Neural cell (in vitro differentiated cells): ENCODE data around the gene SLC12A4. TPM values are rescaled to one million over a fixed set of nuclear protein-coding genes. Genes with fewer than 3 reads are reported as not detected.
"Not testable (repeated sequence)": the region's sequence is repeated elsewhere in the genome, so short reads cannot be mapped to it uniquely, and the experiment has no call there.

Source experiments
- H2AFZ ChIP-seq: fragments of 200-600, 300-800 bp; sonication (generic), shearing (Covaris generic); 2 replicates; pipeline ENCODE4 v1.6.0; 2014; ENCODE audit warnings: low read depth, mild to moderate bottlenecking, antibody characterized with exemption, low read length, moderate library complexity
- H3F3A ChIP-seq: fragments of 200-600 bp; shearing (Covaris generic); 2 replicates; pipeline ENCODE4 v1.6.1; 2016; ENCODE audit warnings: mild to moderate bottlenecking, moderate library complexity, mixed read lengths, antibody characterized with exemption, low read length; ENCODE audit not compliant: insufficient read depth, poor library complexity, severe bottlenecking
- H3K27ac ChIP-seq: fragments of 200-600, 300-800 bp; sonication (generic), shearing (Covaris generic); 2 replicates; pipeline ENCODE4 v1.5.1; 2014; ENCODE audit warnings: mild to moderate bottlenecking, low read length, moderate library complexity
- H3K27me3 ChIP-seq: fragments of 300-800, 200-600 bp; sonication (generic), shearing (Covaris generic); 2 replicates; pipeline ENCODE4 v1.6.0; 2014; ENCODE audit warnings: mild to moderate bottlenecking, low read depth, low read length, moderate library complexity; ENCODE audit not compliant: insufficient read depth
- H3K36me3 ChIP-seq: fragments of 300-800, 200-600 bp; sonication (generic), shearing (Covaris generic); 2 replicates; pipeline ENCODE4 v1.5.1; 2014; ENCODE audit warnings: mild to moderate bottlenecking, antibody characterized with exemption, low read length, moderate library complexity; ENCODE audit not compliant: insufficient read depth
- H3K4me2 ChIP-seq: fragments of 300-800, 200-600 bp; sonication (generic), shearing (Covaris generic); 2 replicates; pipeline ENCODE4 v1.6.0; 2014; ENCODE audit warnings: mild to moderate bottlenecking, low read length
- H3K4me3 ChIP-seq: fragments of 300-800, 200-600 bp; sonication (generic), shearing (Covaris generic); 2 replicates; pipeline ENCODE4 v1.5.1; 2014; ENCODE audit warnings: mild to moderate bottlenecking, low read length, moderate library complexity
- H3K79me2 ChIP-seq: fragments of 200-600 bp; shearing (Covaris generic); replicated peaks from 2 replicates; pipeline ENCODE4 v1.6.0; 2014; ENCODE audit warnings: mild to moderate bottlenecking, low read length, moderate library complexity; ENCODE audit not compliant: insufficient read depth
- H3K9ac ChIP-seq: fragments of 300-800, 200-600 bp; sonication (generic), shearing (Covaris generic); 2 replicates; pipeline ENCODE4 v1.6.1; 2016; ENCODE audit warnings: mild to moderate bottlenecking, low read length, mixed read lengths
- H3K9me2 ChIP-seq: fragments of 200-600 bp; shearing (Covaris generic); 2 replicates; pipeline ENCODE4 v1.6.1; 2016; ENCODE audit warnings: mild to moderate bottlenecking, low read length, mixed read lengths; ENCODE audit not compliant: insufficient read depth
- H3K9me3 ChIP-seq: fragments of 200-600, 300-800 bp; sonication (generic), shearing (Covaris generic); 2 replicates; pipeline ENCODE4 v1.6.1; 2016; ENCODE audit warnings: mild to moderate bottlenecking, mixed run types, low read length, moderate library complexity, mixed read lengths
- H4K20me1 ChIP-seq: fragments of 200-600 bp; shearing (Covaris generic); 2 replicates; pipeline ENCODE4 v1.6.1; 2016; ENCODE audit warnings: mild to moderate bottlenecking, mixed run types; ENCODE audit not compliant: insufficient read depth
- EP300 ChIP-seq: fragments of 450-650 bp; conservative IDR thresholded peaks from 2 replicates; pipeline ENCODE4 v1.6.1; 2014; ENCODE audit warnings: antibody characterized with exemption, mild to moderate bottlenecking, moderate library complexity; ENCODE audit not compliant: poor library complexity, severe bottlenecking
- EZH2 ChIP-seq: fragments of 200-600, 300-800 bp; shearing (Covaris generic), sonication (generic); IDR thresholded peaks from 2 replicates; pipeline ENCODE4 v1.6.1; 2014; ENCODE audit warnings: antibody characterized with exemption, low read length, borderline replicate concordance, mild to moderate bottlenecking; ENCODE audit not compliant: insufficient read depth, poor library complexity, severe bottlenecking
- MXI1 ChIP-seq: fragments of 450-650 bp; conservative IDR thresholded peaks from 2 replicates; pipeline ENCODE4 v1.6.1; 2014; ENCODE audit warnings: antibody characterized with exemption, mild to moderate bottlenecking; ENCODE audit not compliant: poor library complexity, severe bottlenecking
- POLR2AphosphoS5 ChIP-seq: IDR thresholded peaks from 2 replicates; pipeline ENCODE4 v1.6.1; 2012
- RAD21 ChIP-seq: fragments of 450-650 bp; conservative IDR thresholded peaks from 2 replicates; pipeline ENCODE4 v1.6.1; 2014; ENCODE audit warnings: antibody characterized with exemption, mild to moderate bottlenecking, moderate library complexity
- SMC3 ChIP-seq: fragments of 450-650 bp; conservative IDR thresholded peaks from 2 replicates; pipeline ENCODE4 v1.6.1; 2014; ENCODE audit warnings: antibody characterized with exemption, mild to moderate bottlenecking, moderate library complexity; ENCODE audit not compliant: poor library complexity
- TAF1 ChIP-seq: IDR thresholded peaks from 2 replicates; pipeline ENCODE4 v1.6.1; 2012; ENCODE audit warnings: low read depth
- polyA plus RNA-seq: library from polyadenylated mRNA; depleted of rRNA; stranded (reverse); fragments of >200 nt; gene quantifications from 2 replicates; pipeline ENCODE4 v1.2.3, GENCODE V29; 2014
- TF ChIP-seq, protein P1 (sequence below): fragments of 450-650 bp; IDR thresholded peaks from 2 replicates; pipeline ENCODE4 v1.5.1; 2014; ENCODE audit warnings: antibody characterized with exemption, mild to moderate bottlenecking, moderate library complexity; ENCODE audit not compliant: poor library complexity, severe bottlenecking
- TF ChIP-seq, protein P2 (sequence below): IDR thresholded peaks from 2 replicates; pipeline ENCODE4 v1.6.1; 2012; ENCODE audit warnings: borderline replicate concordance

SLC12A4 gene
- polyA plus RNA-seq, 1 donor from 2014 or later, result 0.11 TPM

DNA sequence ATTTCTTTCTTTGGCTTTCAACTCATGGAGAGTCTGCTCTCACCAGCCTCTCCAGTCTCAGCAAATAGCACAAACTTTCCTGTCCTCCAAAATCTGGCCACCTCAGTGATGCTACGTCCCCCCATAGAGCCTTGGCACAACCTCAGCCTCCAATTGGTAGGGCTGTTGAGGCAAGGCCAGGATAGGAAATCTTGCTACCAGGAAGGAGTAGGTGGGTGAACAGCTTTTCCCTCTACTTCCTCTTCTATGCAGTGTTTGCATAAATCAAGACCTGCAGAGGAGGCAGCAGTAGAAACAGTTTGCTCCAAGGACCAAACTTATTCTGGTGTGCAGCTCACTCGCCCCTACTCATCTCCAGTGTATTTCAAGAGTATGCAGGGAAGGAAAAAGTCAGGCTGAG lies 31.5 kb upstream of the SLC12A4 start:
- H3K4me3 ChIP-seq, result no peak overlapping the region

DNA sequence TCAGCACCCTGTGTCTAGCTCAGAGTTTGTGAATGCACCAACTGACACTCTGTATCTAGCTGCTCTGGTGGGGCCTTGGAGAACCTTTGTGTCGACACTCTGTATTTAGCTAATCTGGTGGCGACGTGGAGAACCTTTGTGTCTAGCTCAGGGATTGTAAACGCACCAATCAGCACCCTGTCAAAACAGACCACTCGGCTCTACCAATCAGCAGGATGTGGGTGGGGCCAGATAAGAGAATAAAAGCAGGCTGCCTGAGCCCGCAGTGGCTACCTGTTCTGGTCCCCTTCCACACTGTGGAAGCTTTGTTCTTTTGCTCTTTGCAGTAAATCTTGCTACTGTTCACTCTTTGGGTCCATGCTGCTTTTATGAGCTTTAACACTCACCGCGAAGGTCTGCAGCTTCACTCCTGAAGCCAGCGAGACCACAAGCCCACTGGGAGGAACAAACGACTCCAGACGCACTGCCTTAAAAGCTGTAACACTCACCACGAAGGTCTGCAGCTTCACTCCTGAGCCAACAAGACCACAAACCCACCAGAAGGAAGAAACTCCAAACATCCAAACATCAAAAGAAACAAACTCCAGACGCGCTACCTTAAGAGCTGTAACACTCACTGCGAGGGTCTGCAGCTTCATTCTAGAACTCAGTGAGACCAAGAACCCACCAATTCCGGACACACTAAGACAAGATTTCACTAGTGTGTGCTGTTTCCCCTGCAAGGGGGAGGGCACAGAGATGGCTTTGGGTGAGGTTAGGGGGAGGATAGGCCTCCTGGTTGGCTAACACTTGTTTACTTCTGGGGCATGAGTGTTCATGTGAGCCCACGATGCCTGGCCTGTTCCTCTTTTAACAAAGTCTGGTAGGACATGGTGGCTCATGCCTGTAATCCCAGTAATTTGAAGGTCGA lies 30.6 kb upstream of the SLC12A4 start, which contains the start of gene DPEP2:
Gene DPEP2, minus strand, starts transcription at position 706 of the 910 bp plus-strand sequence. CDS start 6,272 bp downstream, outside the sequence.
- H3K27ac ChIP-seq, H2AFZ ChIP-seq, H3K9me2 ChIP-seq: not testable (repeated sequence)

More for the DNA sequence above, 31.5 kb upstream of the SLC12A4 start:
- no peaks in the 10 kb centered on the region for H3K9me2 ChIP-seq
- no peak overlapping the region for H2AFZ ChIP-seq
- H4K20me1 ChIP-seq, result no peaks in the 10 kb centered on the region
- H3K36me3 ChIP-seq, result no peaks in the 10 kb centered on the region
- H3K9me3 ChIP-seq, result no peaks in the 10 kb centered on the region
- H3K9ac ChIP-seq, result no peak overlapping the region
- H3K27me3 ChIP-seq, result no peaks in the 10 kb centered on the region
- no peaks in the 10 kb centered on the region for H3K79me2 ChIP-seq
- no peak overlapping the region for H3K4me2 ChIP-seq
- no peak for TF ChIP-seq EP300
- TF ChIP-seq, protein P1, sequence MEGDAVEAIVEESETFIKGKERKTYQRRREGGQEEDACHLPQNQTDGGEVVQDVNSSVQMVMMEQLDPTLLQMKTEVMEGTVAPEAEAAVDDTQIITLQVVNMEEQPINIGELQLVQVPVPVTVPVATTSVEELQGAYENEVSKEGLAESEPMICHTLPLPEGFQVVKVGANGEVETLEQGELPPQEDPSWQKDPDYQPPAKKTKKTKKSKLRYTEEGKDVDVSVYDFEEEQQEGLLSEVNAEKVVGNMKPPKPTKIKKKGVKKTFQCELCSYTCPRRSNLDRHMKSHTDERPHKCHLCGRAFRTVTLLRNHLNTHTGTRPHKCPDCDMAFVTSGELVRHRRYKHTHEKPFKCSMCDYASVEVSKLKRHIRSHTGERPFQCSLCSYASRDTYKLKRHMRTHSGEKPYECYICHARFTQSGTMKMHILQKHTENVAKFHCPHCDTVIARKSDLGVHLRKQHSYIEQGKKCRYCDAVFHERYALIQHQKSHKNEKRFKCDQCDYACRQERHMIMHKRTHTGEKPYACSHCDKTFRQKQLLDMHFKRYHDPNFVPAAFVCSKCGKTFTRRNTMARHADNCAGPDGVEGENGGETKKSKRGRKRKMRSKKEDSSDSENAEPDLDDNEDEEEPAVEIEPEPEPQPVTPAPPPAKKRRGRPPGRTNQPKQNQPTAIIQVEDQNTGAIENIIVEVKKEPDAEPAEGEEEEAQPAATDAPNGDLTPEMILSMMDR, result no peak
- TF ChIP-seq POLR2AphosphoS5, result no peak
- no peak for TF ChIP-seq SMC3
- TF ChIP-seq, protein P2, sequence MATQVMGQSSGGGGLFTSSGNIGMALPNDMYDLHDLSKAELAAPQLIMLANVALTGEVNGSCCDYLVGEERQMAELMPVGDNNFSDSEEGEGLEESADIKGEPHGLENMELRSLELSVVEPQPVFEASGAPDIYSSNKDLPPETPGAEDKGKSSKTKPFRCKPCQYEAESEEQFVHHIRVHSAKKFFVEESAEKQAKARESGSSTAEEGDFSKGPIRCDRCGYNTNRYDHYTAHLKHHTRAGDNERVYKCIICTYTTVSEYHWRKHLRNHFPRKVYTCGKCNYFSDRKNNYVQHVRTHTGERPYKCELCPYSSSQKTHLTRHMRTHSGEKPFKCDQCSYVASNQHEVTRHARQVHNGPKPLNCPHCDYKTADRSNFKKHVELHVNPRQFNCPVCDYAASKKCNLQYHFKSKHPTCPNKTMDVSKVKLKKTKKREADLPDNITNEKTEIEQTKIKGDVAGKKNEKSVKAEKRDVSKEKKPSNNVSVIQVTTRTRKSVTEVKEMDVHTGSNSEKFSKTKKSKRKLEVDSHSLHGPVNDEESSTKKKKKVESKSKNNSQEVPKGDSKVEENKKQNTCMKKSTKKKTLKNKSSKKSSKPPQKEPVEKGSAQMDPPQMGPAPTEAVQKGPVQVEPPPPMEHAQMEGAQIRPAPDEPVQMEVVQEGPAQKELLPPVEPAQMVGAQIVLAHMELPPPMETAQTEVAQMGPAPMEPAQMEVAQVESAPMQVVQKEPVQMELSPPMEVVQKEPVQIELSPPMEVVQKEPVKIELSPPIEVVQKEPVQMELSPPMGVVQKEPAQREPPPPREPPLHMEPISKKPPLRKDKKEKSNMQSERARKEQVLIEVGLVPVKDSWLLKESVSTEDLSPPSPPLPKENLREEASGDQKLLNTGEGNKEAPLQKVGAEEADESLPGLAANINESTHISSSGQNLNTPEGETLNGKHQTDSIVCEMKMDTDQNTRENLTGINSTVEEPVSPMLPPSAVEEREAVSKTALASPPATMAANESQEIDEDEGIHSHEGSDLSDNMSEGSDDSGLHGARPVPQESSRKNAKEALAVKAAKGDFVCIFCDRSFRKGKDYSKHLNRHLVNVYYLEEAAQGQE, result no peak
- TF ChIP-seq MXI1, result no peak
- TF ChIP-seq TAF1, result no peak
- no peak for TF ChIP-seq RAD21
- no peak for TF ChIP-seq EZH2
- no peaks in the 10 kb centered on the region for H3F3A ChIP-seq
- no peak overlapping the region for H3K27ac ChIP-seq

DNA sequence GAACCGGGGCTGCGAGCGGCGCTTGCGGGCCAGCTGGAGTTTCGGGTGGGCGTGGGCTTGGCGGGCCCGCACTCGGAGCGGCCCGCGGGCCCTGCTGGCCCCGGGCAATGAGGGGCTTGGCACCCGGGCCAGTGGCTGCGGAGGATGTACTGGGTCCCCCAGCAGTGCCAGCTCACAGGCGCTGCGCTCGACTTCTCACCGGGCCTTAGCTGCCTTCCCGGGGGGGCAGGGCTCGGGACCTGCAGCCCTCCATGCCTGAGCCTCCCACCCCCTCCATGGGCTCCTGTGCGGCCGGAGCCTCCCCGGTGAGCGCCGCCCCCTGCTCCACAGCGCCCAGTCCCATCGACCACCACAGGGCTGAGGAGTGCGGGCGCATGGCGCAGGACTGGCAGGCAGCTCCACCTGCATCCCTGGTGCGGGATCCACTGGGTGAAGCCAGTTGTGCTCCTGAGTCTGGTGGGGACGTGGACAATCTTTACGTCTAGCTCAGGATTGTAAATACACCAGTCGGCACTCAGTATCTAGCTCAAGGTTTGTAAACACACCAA lies 29.9 kb upstream of the SLC12A4 start:
- not testable (repeated sequence) for H3K9ac ChIP-seq, H3K27ac ChIP-seq, H3K79me2 ChIP-seq, H3K9me2 ChIP-seq, H3K4me3 ChIP-seq, H3K9me3 ChIP-seq, H3F3A ChIP-seq, H3K27me3 ChIP-seq, H3K36me3 ChIP-seq, H3K4me2 ChIP-seq, H4K20me1 ChIP-seq, H2AFZ ChIP-seq

More for the DNA sequence above, 30.6 kb upstream of the SLC12A4 start, which contains the start of gene DPEP2:
- not testable (repeated sequence) for H3K4me3 ChIP-seq, H3K4me2 ChIP-seq, H3K9me3 ChIP-seq, H3K27me3 ChIP-seq, H3K79me2 ChIP-seq, H3K36me3 ChIP-seq, H3F3A ChIP-seq, H3K9ac ChIP-seq, H4K20me1 ChIP-seq
